ENCODE measurements around the gene RAD51B. TPM values are rescaled to one million over a fixed set of nuclear protein-coding genes. Genes with fewer than 3 reads are reported as not detected.

Gene RAD51B
- total RNA-seq, 1 experiment from 2014 or later: 23.3 TPM

- intact Hi-C loops (cut with micrococcal nuclease; ENCODE audit: unreplicated experiment): no loop called here
- POLR2A ChIA-PET (ENCODE audit: low non-redundant PET): no interaction called here
- Histone ChIP-seq H3K27me3 (replicated peaks; ENCODE audit: insufficient read depth, low read depth, low read length, poor library complexity) (no peaks in the 10 kb centered on the region), H3K36me3 (ENCODE audit: insufficient read depth, low read length, poor library complexity, severe bottlenecking) (no peaks in the 10 kb centered on the region), H3K4me1 (ENCODE audit: insufficient read depth, low read length, poor library complexity, severe bottlenecking) (no peaks in the 10 kb centered on the region), H3K9me3 (ENCODE audit: low read depth, low read length, poor library complexity, severe bottlenecking) (no peaks in the 10 kb centered on the region), H3K4me3 (ENCODE audit: low read depth, low read length, poor library complexity, severe bottlenecking) (no peak overlapping the region), H3K27ac (ENCODE audit: low read depth, low read length, poor library complexity, severe bottlenecking) (no peak overlapping the region)
- TF ChIP-seq CTCF (conservative IDR thresholded peaks at IDR 0.05; ENCODE audit: low read depth, low read length) (no peak), EZH2 (IDR thresholded peaks at IDR 0.05; ENCODE audit: borderline replicate concordance, low read depth, low read length, poor library complexity, severe bottlenecking) (no peak)
- DNase-seq (ENCODE audit: low spot score): no peak
- BruUV-seq (replicated peaks): no TSS peak
- CTCF ChIA-PET: no interaction called here
Measured at GRCh38 chr14:68403191-68404145, 583.9 kb downstream of the RAD51B start.

- ChIA-PET CTCF (no interaction called here), POLR2A (ENCODE audit: low non-redundant PET) (no interaction called here)
- TF ChIP-seq EZH2 (IDR thresholded peaks at IDR 0.05; ENCODE audit: borderline replicate concordance, low read depth, low read length, poor library complexity, severe bottlenecking) (no peak), CTCF (conservative IDR thresholded peaks at IDR 0.05; ENCODE audit: low read depth, low read length) (no peak)
- no TSS peak for BruUV-seq (replicated peaks)
- Histone ChIP-seq H3K4me1 (ENCODE audit: insufficient read depth, low read length, poor library complexity, severe bottlenecking) (no peaks in the 10 kb centered on the region), H3K27me3 (replicated peaks; ENCODE audit: insufficient read depth, low read depth, low read length, poor library complexity) (no peaks in the 10 kb centered on the region), H3K27ac (ENCODE audit: low read depth, low read length, poor library complexity, severe bottlenecking) (no peak overlapping the region), H3K9me3 (ENCODE audit: low read depth, low read length, poor library complexity, severe bottlenecking) (no peaks in the 10 kb centered on the region), H3K4me3 (ENCODE audit: low read depth, low read length, poor library complexity, severe bottlenecking) (no peak overlapping the region), H3K36me3 (ENCODE audit: insufficient read depth, low read length, poor library complexity, severe bottlenecking) (no peaks in the 10 kb centered on the region)
- DNase-seq (ENCODE audit: low spot score): no peak
- intact Hi-C loops (cut with micrococcal nuclease; ENCODE audit: unreplicated experiment): no loop called here
Measured at GRCh38 chr14:68404146-68404527, 584.6 kb downstream of the RAD51B start.

GRCh38 chr14:68404652-68405183 is 585.1 kb downstream of the RAD51B start:
- no peak for DNase-seq (ENCODE audit: low spot score)
- Histone ChIP-seq H3K27me3 (replicated peaks; ENCODE audit: insufficient read depth, low read depth, low read length, poor library complexity) (no peaks in the 10 kb centered on the region), H3K9me3 (ENCODE audit: low read depth, low read length, poor library complexity, severe bottlenecking) (no peaks in the 10 kb centered on the region), H3K4me3 (ENCODE audit: low read depth, low read length, poor library complexity, severe bottlenecking) (no peak overlapping the region), H3K36me3 (ENCODE audit: insufficient read depth, low read length, poor library complexity, severe bottlenecking) (no peaks in the 10 kb centered on the region), H3K27ac (ENCODE audit: low read depth, low read length, poor library complexity, severe bottlenecking) (no peak overlapping the region), H3K4me1 (ENCODE audit: insufficient read depth, low read length, poor library complexity, severe bottlenecking) (no peaks in the 10 kb centered on the region)
- intact Hi-C loops (cut with micrococcal nuclease; ENCODE audit: unreplicated experiment): no loop called here
- no TSS peak for BruUV-seq (replicated peaks)
- TF ChIP-seq EZH2 (IDR thresholded peaks at IDR 0.05; ENCODE audit: borderline replicate concordance, low read depth, low read length, poor library complexity, severe bottlenecking) (no peak), CTCF (conservative IDR thresholded peaks at IDR 0.05; ENCODE audit: low read depth, low read length) (no peak)
- ChIA-PET CTCF (no interaction called here), POLR2A (ENCODE audit: low non-redundant PET) (interaction anchor here (0.6 kb wide), 1 partner anchor 319 kb away, joined by 3 read pairs; no protein-coding TSS in a partner anchor)

All from A673 (cell line).